Aorta (tissue), 5 donors: ENCODE data around the gene CEP72. TPM values are rescaled to one million over a fixed set of nuclear protein-coding genes. Genes with fewer than 3 reads are reported as not detected.
"Not testable (repeated sequence)": the region's sequence is repeated elsewhere in the genome, so short reads cannot be mapped to it uniquely, and the experiment has no call there.

Experiments used
- ATAC-seq: fragments of 200-7000 bp; cut with Tn5 transposase; one replicate; pipeline ENCODE4 v1.9.1; 2022; ENCODE audit warnings: moderate library complexity; ENCODE audit not compliant: low FRiP score
- DNase-seq, 2 donors: peaks; one replicate each; pipeline ENCODE4 v3.0.0-alpha.2; 2020
- H3K27ac ChIP-seq, 2 donors: one replicate each; pipeline ENCODE4 v1.5.1; 2013; ENCODE audit warnings: low read length in 2 of 2, mild to moderate bottlenecking in 2 of 2, moderate library complexity in 2 of 2, control low read depth in 1 of 2, inconsistent platforms in 1 of 2, low read depth in 1 of 2
- H3K27me3 ChIP-seq, 2 donors: one replicate each; pipeline ENCODE4 v1.6.1; 2013; ENCODE audit warnings: control low read depth in 1 of 2, low read length in 1 of 2, mild to moderate bottlenecking in 1 of 2, moderate library complexity in 1 of 2; ENCODE audit not compliant: insufficient read depth in 2 of 2, control insufficient read depth in 1 of 2
- H3K36me3 ChIP-seq, 2 donors: one replicate each; pipeline ENCODE4 v1.6.1; 2013; ENCODE audit warnings: control low read depth in 1 of 2, low read length in 1 of 2, mild to moderate bottlenecking in 1 of 2; ENCODE audit not compliant: insufficient read depth in 2 of 2, control insufficient read depth in 1 of 2
- H3K4me1 ChIP-seq, 2 donors: one replicate each; pipeline ENCODE4 v1.6.1; 2013; ENCODE audit warnings: low read length in 2 of 2, control low read depth in 1 of 2, mild to moderate bottlenecking in 1 of 2, moderate library complexity in 1 of 2; ENCODE audit not compliant: insufficient read depth in 2 of 2, control insufficient read depth in 1 of 2
- H3K4me3 ChIP-seq, 2 donors: one replicate each; pipeline ENCODE4 v1.5.1; 2013; ENCODE audit warnings: low read length in 2 of 2, control low read depth in 1 of 2, mild to moderate bottlenecking in 1 of 2
- H3K9me3 ChIP-seq: one replicate; pipeline ENCODE4 v1.6.1; 2013; ENCODE audit warnings: mild to moderate bottlenecking, low read length; ENCODE audit not compliant: control insufficient read depth
- WGBS, 2 donors: extraction: QIAGEN DNeasy Blood & Tissue Kit; methylation state at CpG; one replicate each; pipeline ENCODE4 v1.1.7; 2013; 5-methylcytosine and 5-hydroxymethylcytosine counted together
- intact Hi-C, 2 donors: fragments of 100-400 bp; cut with DNase I; formaldehyde crosslinking; loops; one replicate each; pipeline versions ENCODE4 v1.14.2 to v1.15.0; 2022
- polyA plus RNA-seq, 2 donors: library from polyadenylated mRNA; stranded (reverse); fragments of 200-250 nt; gene quantifications; one replicate each; pipeline ENCODE4 v1.2.3, GENCODE V29; 2013
- total RNA-seq, 2 donors: library from RNA; stranded (reverse); fragmentation: NEBNext Ultra II Directional; extraction: Animal tissue kit (Norgen Biotek cat#: 25700); gene quantifications; one replicate each; pipeline ENCODE4 v1.2.1, GENCODE V29; 2021
- donor health status: healthy with polysubstance abuse.
- donor health status: Bipolar disorder and iron deficiency.
- donor health status: DM: no; HTN: no; CAD: no.
- donor health status: DM: no; HTN: no; CAD: no.
- donor health status: DM: yes; HTN: yes; CAD: no.

CEP72 gene
- total and polyA plus RNA-seq, 4 donors = 0.82 to 6.5 (median 2.2) TPM; not detected in 1

- H3K36me3 ChIP-seq = no peaks in the 10 kb centered on the region
- peak in 1 of 2 donors; percentile 58 for DNase-seq
- 83 to 86% methylated on average over 23 to 26 of the region's 26 CpGs for WGBS, 2 donors
- no peaks in the 10 kb centered on the region for H3K27me3 ChIP-seq
- H3K4me3 ChIP-seq = no peak overlapping the region
- intact Hi-C loops = no loop called here
- H3K4me1 ChIP-seq = no peaks in the 10 kb centered on the region
- no peaks in the 10 kb centered on the region for H3K9me3 ChIP-seq
- H3K27ac ChIP-seq = no peak overlapping the region
- no peak for ATAC-seq
These were observed 11.1 kb upstream of the CEP72 start for GRCh38 chr5:600886-601541.

GRCh38 chr5:601771-602465, 10.2 kb upstream of the CEP72 start:
- no peak overlapping the region for H3K4me3 ChIP-seq
- intact Hi-C loops = no loop called here
- DNase-seq = peak in 1 of 2 donors; percentile 75
- H3K27ac ChIP-seq = no peak overlapping the region
- H3K27me3 ChIP-seq = no peaks in the 10 kb centered on the region
- no peaks in the 10 kb centered on the region for H3K36me3 ChIP-seq
- H3K4me1 ChIP-seq = no peaks in the 10 kb centered on the region
- H3K9me3 ChIP-seq = no peaks in the 10 kb centered on the region
- WGBS, 2 donors = 89 to 90% methylated on average over 47 of the region's 47 CpGs
- ATAC-seq = no peak

GRCh38 chr5:602466-603035, 9.6 kb upstream of the CEP72 start:
- H3K27me3 ChIP-seq = no peaks in the 10 kb centered on the region
- intact Hi-C loops = no loop called here
- WGBS, 2 donors = 86 to 88% methylated on average over 16 to 17 of the region's 17 CpGs
- H3K27ac ChIP-seq = no peak overlapping the region
- ATAC-seq (no peak), DNase-seq (peak in 1 of 2 donors; percentile 54)
- no peaks in the 10 kb centered on the region for H3K9me3 ChIP-seq
- H3K4me3 ChIP-seq = no peak overlapping the region
- no peaks in the 10 kb centered on the region for H3K36me3 ChIP-seq
- H3K4me1 ChIP-seq = no peaks in the 10 kb centered on the region

- H3K36me3 ChIP-seq = no peaks in the 10 kb centered on the region
These were observed 8.8 kb upstream of the CEP72 start for GRCh38 chr5:603081-603998.

GRCh38 chr5:604391-604831, 7.7 kb upstream of the CEP72 start:
- Histone ChIP-seq H3K27ac (no peak overlapping the region), H3K4me3 (no peak overlapping the region), H3K9me3 (no peaks in the 10 kb centered on the region), H3K4me1 (no peaks in the 10 kb centered on the region), H3K36me3 (no peaks in the 10 kb centered on the region), H3K27me3 (no peaks in the 10 kb centered on the region)
- peak in 1 of 2 donors; percentile 58 for DNase-seq
- peak; percentile 39 for ATAC-seq
- intact Hi-C loops = no loop called here
- 79 to 80% methylated on average over 12 of the region's 12 CpGs for WGBS, 2 donors

More at GRCh38 chr5:603081-603998, 8.8 kb upstream of the CEP72 start:
- no peak for ATAC-seq
- no peak overlapping the region for H3K4me3 ChIP-seq
- no peaks in the 10 kb centered on the region for H3K4me1 ChIP-seq
- intact Hi-C loops = no loop called here
- no peaks in the 10 kb centered on the region for H3K9me3 ChIP-seq
- H3K27ac ChIP-seq = no peak overlapping the region
- H3K27me3 ChIP-seq = no peaks in the 10 kb centered on the region
- peak in 1 of 2 donors; percentile 71 for DNase-seq
- 79 to 82% methylated on average over 30 to 32 of the region's 32 CpGs for WGBS, 2 donors

GRCh38 chr5:605090-605489, 7.0 kb upstream of the CEP72 start:
- WGBS, 2 donors = 90 to 91% methylated on average over 6 of the region's 6 CpGs
- H3K27ac ChIP-seq, H3K36me3 ChIP-seq, DNase-seq, H3K27me3 ChIP-seq, ATAC-seq, intact Hi-C loops, H3K4me1 ChIP-seq, H3K9me3 ChIP-seq, H3K4me3 ChIP-seq: not testable (repeated sequence)

- Histone ChIP-seq H3K27ac (no peak overlapping the region), H3K9me3 (no peaks in the 10 kb centered on the region), H3K4me1 (no peaks in the 10 kb centered on the region), H3K4me3 (no peak overlapping the region), H3K27me3 (no peaks in the 10 kb centered on the region), H3K36me3 (no peaks in the 10 kb centered on the region)
- no peak for ATAC-seq
- WGBS, 2 donors = 84 to 85% methylated on average over 8 of the region's 8 CpGs
- DNase-seq = peak in 1 of 2 donors; percentile 68
- intact Hi-C loops = no loop called here
These were observed 6.1 kb upstream of the CEP72 start for GRCh38 chr5:606061-606460.
